Neural cell (in vitro differentiated cells): ENCODE data around the gene WDFY3. TPM values are rescaled to one million over a fixed set of nuclear protein-coding genes. Genes with fewer than 3 reads are reported as not detected.

ENCODE experiments used
- H2AFZ ChIP-seq: fragments of 200-600, 300-800 bp; sonication (generic), shearing (Covaris generic); 2 replicates; pipeline ENCODE4 v1.6.0; 2014; ENCODE audit warnings: low read depth, mild to moderate bottlenecking, antibody characterized with exemption, low read length, moderate library complexity
- H3F3A ChIP-seq: fragments of 200-600 bp; shearing (Covaris generic); 2 replicates; pipeline ENCODE4 v1.6.1; 2016; ENCODE audit warnings: mild to moderate bottlenecking, moderate library complexity, mixed read lengths, antibody characterized with exemption, low read length; ENCODE audit not compliant: insufficient read depth, poor library complexity, severe bottlenecking
- H3K27ac ChIP-seq: fragments of 200-600, 300-800 bp; sonication (generic), shearing (Covaris generic); 2 replicates; pipeline ENCODE4 v1.5.1; 2014; ENCODE audit warnings: mild to moderate bottlenecking, low read length, moderate library complexity
- H3K27me3 ChIP-seq: fragments of 300-800, 200-600 bp; sonication (generic), shearing (Covaris generic); 2 replicates; pipeline ENCODE4 v1.6.0; 2014; ENCODE audit warnings: mild to moderate bottlenecking, low read depth, low read length, moderate library complexity; ENCODE audit not compliant: insufficient read depth
- H3K36me3 ChIP-seq: fragments of 300-800, 200-600 bp; sonication (generic), shearing (Covaris generic); 2 replicates; pipeline ENCODE4 v1.5.1; 2014; ENCODE audit warnings: mild to moderate bottlenecking, antibody characterized with exemption, low read length, moderate library complexity; ENCODE audit not compliant: insufficient read depth
- H3K4me2 ChIP-seq: fragments of 300-800, 200-600 bp; sonication (generic), shearing (Covaris generic); 2 replicates; pipeline ENCODE4 v1.6.0; 2014; ENCODE audit warnings: mild to moderate bottlenecking, low read length
- H3K4me3 ChIP-seq: fragments of 300-800, 200-600 bp; sonication (generic), shearing (Covaris generic); 2 replicates; pipeline ENCODE4 v1.5.1; 2014; ENCODE audit warnings: mild to moderate bottlenecking, low read length, moderate library complexity
- H3K79me2 ChIP-seq: fragments of 200-600 bp; shearing (Covaris generic); replicated peaks from 2 replicates; pipeline ENCODE4 v1.6.0; 2014; ENCODE audit warnings: mild to moderate bottlenecking, low read length, moderate library complexity; ENCODE audit not compliant: insufficient read depth
- H3K9ac ChIP-seq: fragments of 300-800, 200-600 bp; sonication (generic), shearing (Covaris generic); 2 replicates; pipeline ENCODE4 v1.6.1; 2016; ENCODE audit warnings: mild to moderate bottlenecking, low read length, mixed read lengths
- H3K9me2 ChIP-seq: fragments of 200-600 bp; shearing (Covaris generic); 2 replicates; pipeline ENCODE4 v1.6.1; 2016; ENCODE audit warnings: mild to moderate bottlenecking, low read length, mixed read lengths; ENCODE audit not compliant: insufficient read depth
- H3K9me3 ChIP-seq: fragments of 200-600, 300-800 bp; sonication (generic), shearing (Covaris generic); 2 replicates; pipeline ENCODE4 v1.6.1; 2016; ENCODE audit warnings: mild to moderate bottlenecking, mixed run types, low read length, moderate library complexity, mixed read lengths
- H4K20me1 ChIP-seq: fragments of 200-600 bp; shearing (Covaris generic); 2 replicates; pipeline ENCODE4 v1.6.1; 2016; ENCODE audit warnings: mild to moderate bottlenecking, mixed run types; ENCODE audit not compliant: insufficient read depth
- EP300 ChIP-seq: fragments of 450-650 bp; conservative IDR thresholded peaks from 2 replicates; pipeline ENCODE4 v1.6.1; 2014; ENCODE audit warnings: antibody characterized with exemption, mild to moderate bottlenecking, moderate library complexity; ENCODE audit not compliant: poor library complexity, severe bottlenecking
- EZH2 ChIP-seq: fragments of 200-600, 300-800 bp; shearing (Covaris generic), sonication (generic); IDR thresholded peaks from 2 replicates; pipeline ENCODE4 v1.6.1; 2014; ENCODE audit warnings: antibody characterized with exemption, low read length, borderline replicate concordance, mild to moderate bottlenecking; ENCODE audit not compliant: insufficient read depth, poor library complexity, severe bottlenecking
- MXI1 ChIP-seq: fragments of 450-650 bp; conservative IDR thresholded peaks from 2 replicates; pipeline ENCODE4 v1.6.1; 2014; ENCODE audit warnings: antibody characterized with exemption, mild to moderate bottlenecking; ENCODE audit not compliant: poor library complexity, severe bottlenecking
- POLR2AphosphoS5 ChIP-seq: IDR thresholded peaks from 2 replicates; pipeline ENCODE4 v1.6.1; 2012
- RAD21 ChIP-seq: fragments of 450-650 bp; conservative IDR thresholded peaks from 2 replicates; pipeline ENCODE4 v1.6.1; 2014; ENCODE audit warnings: antibody characterized with exemption, mild to moderate bottlenecking, moderate library complexity
- REST ChIP-seq: IDR thresholded peaks from 2 replicates; pipeline ENCODE4 v1.6.1; 2012; ENCODE audit warnings: borderline replicate concordance
- SMC3 ChIP-seq: fragments of 450-650 bp; conservative IDR thresholded peaks from 2 replicates; pipeline ENCODE4 v1.6.1; 2014; ENCODE audit warnings: antibody characterized with exemption, mild to moderate bottlenecking, moderate library complexity; ENCODE audit not compliant: poor library complexity
- TAF1 ChIP-seq: IDR thresholded peaks from 2 replicates; pipeline ENCODE4 v1.6.1; 2012; ENCODE audit warnings: low read depth
- polyA plus RNA-seq: library from polyadenylated mRNA; depleted of rRNA; stranded (reverse); fragments of >200 nt; gene quantifications from 2 replicates; pipeline ENCODE4 v1.2.3, GENCODE V29; 2014
- TF ChIP-seq, protein P1 (sequence below): fragments of 450-650 bp; IDR thresholded peaks from 2 replicates; pipeline ENCODE4 v1.5.1; 2014; ENCODE audit warnings: antibody characterized with exemption, mild to moderate bottlenecking, moderate library complexity; ENCODE audit not compliant: poor library complexity, severe bottlenecking

The WDFY3 gene
- polyA plus RNA-seq, 1 donor from 2014 or later, result 39.8 TPM

GRCh38 chr4:84857296-84857695 is 109.2 kb downstream of the WDFY3 start:
- H3K4me2 ChIP-seq, result no peak overlapping the region
- no peak overlapping the region for H3K9ac ChIP-seq
- no peaks in the 10 kb centered on the region for H3K27me3 ChIP-seq
- no peaks in the 10 kb centered on the region for H3K79me2 ChIP-seq
- H3F3A ChIP-seq, result no peaks in the 10 kb centered on the region
- no peaks in the 10 kb centered on the region for H4K20me1 ChIP-seq
- H3K9me2 ChIP-seq, result no peaks in the 10 kb centered on the region
- H3K27ac ChIP-seq, result no peak overlapping the region
- no peaks in the 10 kb centered on the region for H3K9me3 ChIP-seq
- no peak overlapping the region for H2AFZ ChIP-seq
- no peaks in the 10 kb centered on the region for H3K36me3 ChIP-seq
- TF ChIP-seq EP300 (no peak), SMC3 (no peak), EZH2 (no peak), RAD21 (no peak), REST (no peak), POLR2AphosphoS5 (no peak), TAF1 (no peak), MXI1 (no peak)
- TF ChIP-seq, protein P1, sequence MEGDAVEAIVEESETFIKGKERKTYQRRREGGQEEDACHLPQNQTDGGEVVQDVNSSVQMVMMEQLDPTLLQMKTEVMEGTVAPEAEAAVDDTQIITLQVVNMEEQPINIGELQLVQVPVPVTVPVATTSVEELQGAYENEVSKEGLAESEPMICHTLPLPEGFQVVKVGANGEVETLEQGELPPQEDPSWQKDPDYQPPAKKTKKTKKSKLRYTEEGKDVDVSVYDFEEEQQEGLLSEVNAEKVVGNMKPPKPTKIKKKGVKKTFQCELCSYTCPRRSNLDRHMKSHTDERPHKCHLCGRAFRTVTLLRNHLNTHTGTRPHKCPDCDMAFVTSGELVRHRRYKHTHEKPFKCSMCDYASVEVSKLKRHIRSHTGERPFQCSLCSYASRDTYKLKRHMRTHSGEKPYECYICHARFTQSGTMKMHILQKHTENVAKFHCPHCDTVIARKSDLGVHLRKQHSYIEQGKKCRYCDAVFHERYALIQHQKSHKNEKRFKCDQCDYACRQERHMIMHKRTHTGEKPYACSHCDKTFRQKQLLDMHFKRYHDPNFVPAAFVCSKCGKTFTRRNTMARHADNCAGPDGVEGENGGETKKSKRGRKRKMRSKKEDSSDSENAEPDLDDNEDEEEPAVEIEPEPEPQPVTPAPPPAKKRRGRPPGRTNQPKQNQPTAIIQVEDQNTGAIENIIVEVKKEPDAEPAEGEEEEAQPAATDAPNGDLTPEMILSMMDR, result no peak
- no peak overlapping the region for H3K4me3 ChIP-seq

GRCh38 chr4:84856468-84857049 is 109.9 kb downstream of the WDFY3 start:
- H3K4me3 ChIP-seq, result no peak overlapping the region
- H3K27ac ChIP-seq, result peak overlapping the region; percentile 22
- no peaks in the 10 kb centered on the region for H3K27me3 ChIP-seq
- H4K20me1 ChIP-seq, result no peaks in the 10 kb centered on the region
- no peaks in the 10 kb centered on the region for H3K36me3 ChIP-seq
- H2AFZ ChIP-seq, result no peak overlapping the region
- no peaks in the 10 kb centered on the region for H3K9me2 ChIP-seq
- H3K9ac ChIP-seq, result no peak overlapping the region
- H3K4me2 ChIP-seq, result peak overlapping the region; percentile 32
- TF ChIP-seq EP300 (no peak), POLR2AphosphoS5 (peak; percentile 78)
- no peaks in the 10 kb centered on the region for H3K79me2 ChIP-seq
- no peaks in the 10 kb centered on the region for H3F3A ChIP-seq
- H3K9me3 ChIP-seq, result no peaks in the 10 kb centered on the region

GRCh38 chr4:84855774-84856173 is 110.7 kb downstream of the WDFY3 start:
- no peak for TF ChIP-seq TAF1
- no peak for TF ChIP-seq EP300
- TF ChIP-seq POLR2AphosphoS5, result no peak
- TF ChIP-seq SMC3, result no peak
- no peak for TF ChIP-seq RAD21
- TF ChIP-seq MXI1, result no peak
- no peak for TF ChIP-seq REST
- no peak for TF ChIP-seq EZH2
- TF ChIP-seq, protein P1, result no peak
- no peak overlapping the region for H3K4me2 ChIP-seq
- no peaks in the 10 kb centered on the region for H4K20me1 ChIP-seq
- H3F3A ChIP-seq, result no peaks in the 10 kb centered on the region
- no peak overlapping the region for H2AFZ ChIP-seq
- H3K9me3 ChIP-seq, result no peaks in the 10 kb centered on the region
- no peak overlapping the region for H3K4me3 ChIP-seq
- no peak overlapping the region for H3K27ac ChIP-seq
- H3K27me3 ChIP-seq, result no peaks in the 10 kb centered on the region
- no peaks in the 10 kb centered on the region for H3K79me2 ChIP-seq
- H3K9ac ChIP-seq, result no peak overlapping the region
- no peaks in the 10 kb centered on the region for H3K36me3 ChIP-seq
- H3K9me2 ChIP-seq, result no peaks in the 10 kb centered on the region
